GM21786 (cell line): Measurements from ENCODE around the gene SHF.
"Not testable (repeated sequence)": the region's sequence is repeated elsewhere in the genome, so short reads cannot be mapped to it uniquely, and the experiment has no call there.

Experiments used
- ATAC-seq: cut with Tn5 transposase; IDR thresholded peaks from one replicate; pipeline ENCODE4 v1.9.1; 2021; ENCODE audit not compliant: unreplicated experiment

Gene SHF, protein sequence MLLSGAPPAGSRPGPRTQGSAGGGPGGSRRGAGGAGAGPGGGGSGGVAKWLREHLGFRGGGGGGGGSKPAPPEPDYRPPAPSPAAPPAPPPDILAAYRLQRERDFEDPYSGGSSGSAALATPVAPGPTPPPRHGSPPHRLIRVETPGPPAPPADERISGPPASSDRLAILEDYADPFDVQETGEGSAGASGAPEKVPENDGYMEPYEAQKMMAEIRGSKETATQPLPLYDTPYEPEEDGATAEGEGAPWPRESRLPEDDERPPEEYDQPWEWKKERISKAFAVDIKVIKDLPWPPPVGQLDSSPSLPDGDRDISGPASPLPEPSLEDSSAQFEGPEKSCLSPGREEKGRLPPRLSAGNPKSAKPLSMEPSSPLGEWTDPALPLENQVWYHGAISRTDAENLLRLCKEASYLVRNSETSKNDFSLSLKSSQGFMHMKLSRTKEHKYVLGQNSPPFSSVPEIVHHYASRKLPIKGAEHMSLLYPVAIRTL

DNA sequence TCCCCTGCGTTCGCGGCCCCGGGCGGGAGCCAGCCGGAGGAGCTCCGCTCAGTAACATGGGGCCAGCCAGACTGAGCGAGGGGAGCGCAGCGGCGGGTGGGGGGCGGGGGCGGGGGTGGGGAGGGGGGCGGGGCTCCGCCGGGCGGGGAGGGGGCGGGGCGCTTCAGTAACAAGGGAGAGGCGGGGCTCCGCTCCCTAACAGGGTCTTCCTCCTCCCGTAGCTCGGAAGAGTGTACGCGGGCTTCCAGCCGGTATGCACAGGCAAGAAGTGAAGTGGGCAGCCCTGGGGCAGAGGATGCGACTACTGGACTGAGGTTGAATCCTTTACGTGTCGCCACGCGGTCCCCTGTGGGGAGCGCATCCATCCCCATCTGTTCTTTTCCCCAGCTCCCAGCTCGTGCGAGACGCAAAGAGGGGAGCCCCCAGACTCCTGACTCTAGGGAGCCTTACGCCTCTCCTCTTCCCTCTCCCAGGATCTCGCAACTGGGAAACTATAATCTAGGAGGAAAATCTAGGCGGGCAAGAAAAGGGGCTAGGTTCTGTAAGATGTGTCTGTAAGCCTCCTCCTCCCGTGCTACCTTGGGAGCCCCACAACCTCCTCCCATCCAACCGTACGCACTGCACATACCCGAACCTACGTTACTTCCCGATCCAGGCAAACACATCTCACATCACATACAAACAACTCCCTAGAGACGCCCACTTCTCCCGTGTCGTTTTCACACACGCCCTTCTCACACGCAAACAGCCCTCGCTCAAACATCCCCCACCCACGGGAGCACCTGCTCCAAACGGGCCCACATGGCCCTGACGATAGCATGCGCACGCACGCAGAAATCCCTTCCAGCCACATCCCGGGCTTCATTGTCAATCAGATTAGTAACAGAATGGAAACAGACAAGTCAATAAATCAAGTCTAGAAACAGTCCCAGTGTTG is at the start of gene SHF:
SHF (minus strand) TSS at position 73 of the 937 bp plus-strand sequence; CDS start at position 58, 15 bp downstream.
- ATAC-seq: no peak

DNA sequence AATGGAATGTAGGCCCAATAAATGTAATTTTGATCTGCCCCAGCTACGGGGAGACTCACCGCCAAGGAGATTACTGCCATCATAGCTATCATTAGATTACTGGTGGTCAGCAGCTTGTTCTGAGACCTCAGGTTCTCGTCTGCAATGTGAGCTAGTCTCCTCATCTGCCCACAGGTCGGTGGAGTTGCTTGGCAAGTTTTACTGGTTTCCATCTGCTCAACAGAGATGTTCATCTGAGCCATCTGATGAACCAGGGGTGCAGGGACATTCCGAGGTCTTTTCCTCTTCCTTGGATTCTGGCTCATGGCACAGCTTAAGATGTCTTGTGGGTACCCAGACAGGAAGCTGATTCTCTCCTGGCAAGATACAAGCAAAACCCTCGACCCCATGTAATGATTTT is 49.0 kb upstream of the SHF start:
- ATAC-seq: not testable (repeated sequence)

DNA sequence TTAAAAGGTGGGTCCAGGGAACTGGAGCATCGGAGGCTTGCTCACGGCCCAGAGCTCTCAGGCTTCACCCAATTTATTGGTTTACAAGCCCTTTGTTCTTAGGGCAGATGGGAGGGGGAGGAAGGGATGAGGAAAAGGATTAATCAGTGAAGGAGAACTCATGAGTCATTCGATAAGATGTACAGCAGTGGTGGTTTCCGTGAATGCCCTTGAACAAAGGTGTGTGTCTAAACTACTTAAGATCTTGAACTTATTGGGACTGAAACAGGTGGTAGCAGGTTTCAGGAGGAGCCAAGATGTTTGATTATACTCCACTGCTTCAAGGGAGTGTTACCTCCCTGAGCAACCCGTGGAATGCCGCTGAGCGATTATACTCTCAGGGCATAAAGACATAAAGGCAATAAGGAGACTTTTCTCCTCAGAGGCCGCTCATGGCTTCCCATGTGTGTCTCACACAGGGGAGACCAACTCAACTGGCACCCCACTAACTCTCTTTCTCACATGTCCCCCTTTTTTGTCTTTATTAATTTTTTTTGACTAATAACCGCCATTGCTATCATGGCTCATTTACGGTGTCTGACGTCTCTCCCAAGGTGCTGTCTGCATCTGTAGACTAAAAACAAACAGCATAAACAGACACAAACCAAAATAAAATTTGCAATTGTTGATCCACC is 46.9 kb upstream of the SHF start:
- ATAC-seq: no peak

DNA sequence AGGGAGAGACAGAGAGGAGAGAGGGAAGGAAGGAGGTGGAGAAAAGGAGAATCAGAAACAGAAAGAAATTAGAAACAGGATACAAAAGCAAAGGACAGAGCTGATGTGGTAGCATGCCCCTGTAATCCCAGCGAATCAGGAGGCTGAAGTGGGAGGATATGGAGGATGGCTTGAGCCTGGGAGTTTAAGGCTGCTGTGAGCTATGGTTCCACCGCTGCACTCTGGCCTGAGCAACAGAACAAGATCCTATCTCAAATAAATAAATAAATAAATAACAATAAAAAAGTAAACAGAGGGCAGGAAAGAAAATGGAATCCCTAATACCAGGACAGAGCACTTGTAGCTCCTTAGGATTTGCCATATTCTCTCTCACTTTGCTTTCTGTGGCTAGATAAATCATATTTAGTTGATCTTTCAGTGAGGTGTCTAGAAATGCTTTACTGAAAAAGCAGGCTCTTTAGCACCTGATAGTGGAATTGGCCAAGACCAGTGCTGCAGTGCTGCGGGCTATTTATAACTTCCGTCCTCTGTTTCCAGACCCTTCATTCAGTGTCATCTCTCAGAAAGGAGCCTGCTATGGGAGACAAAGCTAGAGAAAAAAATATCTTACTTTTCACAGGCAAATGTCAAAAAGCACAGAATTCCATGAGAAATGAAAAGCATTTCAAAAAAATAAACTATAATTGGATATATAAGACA is 44.2 kb upstream of the SHF start:
- ATAC-seq: no peak

DNA sequence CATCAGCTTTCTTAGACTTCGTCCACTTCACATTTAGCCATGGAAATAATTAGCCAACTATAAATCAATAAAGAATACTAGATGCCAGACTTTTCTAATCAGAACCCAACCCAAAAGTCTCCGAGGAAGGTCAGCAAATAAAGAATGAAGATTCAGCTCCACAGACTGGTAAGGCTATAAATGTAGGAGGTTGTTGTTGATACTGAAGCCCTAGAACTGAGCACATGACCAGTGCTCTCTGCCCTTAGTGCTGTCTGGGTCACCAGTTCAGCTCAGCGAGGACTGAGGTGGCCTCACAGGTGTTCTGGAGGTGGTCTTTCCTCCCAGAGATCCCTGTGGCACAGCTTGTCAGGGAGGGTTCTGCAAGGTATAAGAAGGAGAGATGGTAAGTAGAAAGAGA is 43.4 kb upstream of the SHF start:
- no peak for ATAC-seq

DNA sequence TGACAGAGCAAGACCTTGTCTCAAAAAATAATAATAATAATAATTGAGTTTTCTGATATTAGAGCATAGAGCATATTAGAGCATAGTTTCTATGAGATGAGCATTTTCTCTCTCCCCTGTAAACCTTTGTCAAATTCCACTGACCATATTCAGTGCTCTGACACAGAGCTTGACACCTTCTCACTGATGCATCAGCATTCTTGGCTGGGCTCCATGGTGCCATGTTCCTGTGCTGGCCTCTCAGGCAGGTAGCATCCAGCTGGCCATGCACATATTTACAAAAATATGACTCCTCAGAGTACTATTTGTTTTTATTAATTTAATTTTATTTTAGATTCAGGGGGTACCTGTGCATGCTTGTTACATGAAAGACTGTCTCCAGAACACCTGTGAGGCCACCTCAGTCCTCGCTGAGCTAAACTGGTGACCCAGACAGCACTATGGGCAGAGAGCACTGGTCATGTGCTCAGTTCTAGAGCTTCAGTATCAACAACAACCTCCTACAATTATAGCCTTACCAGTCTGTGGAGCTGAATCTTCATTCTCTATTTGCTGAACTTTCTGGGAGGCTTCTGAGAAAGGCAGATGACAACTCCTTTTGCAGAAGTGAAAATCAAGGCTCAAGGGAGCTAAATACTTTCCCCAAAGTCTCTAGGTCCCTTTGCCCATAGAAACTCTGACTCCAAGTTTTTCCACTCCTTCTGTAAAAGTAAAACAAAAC is 42.6 kb upstream of the SHF start:
- no peak for ATAC-seq

DNA sequence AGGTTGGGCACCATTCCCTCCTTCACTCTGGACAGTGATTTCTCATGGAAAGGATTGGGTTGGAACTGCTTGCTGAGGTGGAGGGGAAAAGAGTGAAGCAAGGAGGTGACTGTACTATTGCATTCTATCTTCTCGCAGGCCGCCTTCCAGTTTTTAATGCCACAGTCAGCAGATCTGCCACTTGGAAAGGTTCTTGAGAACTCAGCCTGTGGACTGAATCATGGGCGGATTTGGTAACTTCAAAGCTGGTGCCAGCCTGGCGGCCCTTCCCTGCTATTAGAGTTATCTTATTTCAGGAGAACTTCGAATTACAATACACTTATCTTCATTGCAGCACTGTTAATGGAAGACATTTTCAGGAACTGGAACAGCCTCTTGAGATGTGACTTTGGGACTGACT is 41.2 kb upstream of the SHF start:
- no peak for ATAC-seq

DNA sequence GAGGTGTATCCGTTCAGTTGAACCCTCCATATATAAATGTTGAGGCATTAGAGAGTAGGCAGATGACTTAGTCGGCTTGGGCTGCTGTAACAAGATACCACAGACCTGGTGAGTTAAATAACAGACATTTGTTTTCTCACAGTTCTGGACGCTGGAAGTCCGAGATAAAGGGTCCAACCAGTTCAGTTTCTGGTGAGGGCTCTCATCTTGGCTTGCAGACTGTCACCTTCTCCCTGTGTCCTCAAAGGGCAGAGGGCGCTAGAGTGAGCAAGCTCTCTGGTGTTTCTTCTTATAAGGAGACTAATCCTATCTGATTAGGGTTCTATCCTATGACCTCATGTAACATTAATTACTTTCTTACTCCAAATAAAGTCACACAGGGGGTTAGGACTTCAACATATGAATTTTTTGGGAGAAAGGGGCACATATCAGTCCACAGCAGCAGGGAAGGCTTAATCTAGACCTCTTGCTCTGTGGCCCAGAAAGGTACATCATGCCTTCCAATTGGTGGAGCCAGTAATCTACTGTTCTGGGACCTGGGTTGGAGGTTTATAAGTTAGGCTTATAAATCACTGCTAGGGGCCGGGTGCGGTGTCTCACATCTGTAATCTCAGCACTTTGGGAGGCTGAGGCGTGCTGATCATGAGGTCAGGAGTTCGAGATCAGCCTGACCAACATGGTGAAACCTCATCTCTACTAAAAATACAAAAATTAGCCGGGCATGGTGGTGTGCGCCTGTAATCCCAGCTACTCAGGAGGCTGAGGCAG is 37.9 kb upstream of the SHF start:
- no peak for ATAC-seq

DNA sequence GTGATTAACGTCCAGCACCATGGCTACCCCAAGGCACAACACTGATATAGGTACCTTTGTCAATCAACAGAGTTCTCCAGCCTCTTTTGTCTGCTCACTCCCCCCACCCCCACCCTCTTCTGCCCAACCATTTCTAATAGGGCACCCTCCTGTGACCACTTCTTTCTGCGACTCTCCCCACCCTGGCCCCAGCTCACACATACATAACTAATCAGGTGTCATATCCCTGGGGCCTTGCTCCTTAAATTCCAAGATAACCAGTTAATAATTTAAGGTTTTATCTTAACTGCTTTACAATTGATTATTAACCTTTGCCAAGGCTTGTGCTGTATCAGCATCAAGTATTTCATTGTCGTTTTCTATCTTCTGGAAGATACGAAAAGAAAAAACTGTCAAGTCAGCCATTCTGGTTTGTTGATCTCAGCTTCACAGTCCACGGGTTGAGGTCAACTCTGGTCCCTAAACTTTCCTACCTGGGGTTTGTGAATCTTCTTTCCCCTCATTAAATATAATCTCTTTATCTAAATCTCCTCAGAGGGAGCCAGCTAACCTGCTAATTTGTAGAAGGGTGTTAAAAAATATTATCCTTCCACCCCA is 37.0 kb upstream of the SHF start:
- ATAC-seq: no peak

DNA sequence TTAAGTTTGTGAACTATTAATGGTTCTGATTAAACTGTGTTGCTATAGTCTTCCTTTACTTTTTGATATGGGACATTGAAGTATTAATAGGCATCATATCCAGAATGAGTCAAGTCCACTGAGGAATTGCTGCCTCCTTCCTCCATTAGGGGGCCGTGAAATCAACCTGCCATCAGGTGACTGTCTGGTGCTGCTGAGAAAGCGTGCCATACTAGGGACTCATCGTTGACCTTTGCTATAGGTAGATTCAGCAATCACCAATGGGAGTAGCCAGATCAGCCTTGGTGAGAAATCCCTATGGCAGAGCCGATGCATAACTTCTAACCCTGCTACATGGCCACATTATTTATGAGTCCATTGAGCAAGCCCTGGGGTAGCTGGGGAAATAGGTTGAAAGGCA is 34.2 kb upstream of the SHF start:
- no peak for ATAC-seq

DNA sequence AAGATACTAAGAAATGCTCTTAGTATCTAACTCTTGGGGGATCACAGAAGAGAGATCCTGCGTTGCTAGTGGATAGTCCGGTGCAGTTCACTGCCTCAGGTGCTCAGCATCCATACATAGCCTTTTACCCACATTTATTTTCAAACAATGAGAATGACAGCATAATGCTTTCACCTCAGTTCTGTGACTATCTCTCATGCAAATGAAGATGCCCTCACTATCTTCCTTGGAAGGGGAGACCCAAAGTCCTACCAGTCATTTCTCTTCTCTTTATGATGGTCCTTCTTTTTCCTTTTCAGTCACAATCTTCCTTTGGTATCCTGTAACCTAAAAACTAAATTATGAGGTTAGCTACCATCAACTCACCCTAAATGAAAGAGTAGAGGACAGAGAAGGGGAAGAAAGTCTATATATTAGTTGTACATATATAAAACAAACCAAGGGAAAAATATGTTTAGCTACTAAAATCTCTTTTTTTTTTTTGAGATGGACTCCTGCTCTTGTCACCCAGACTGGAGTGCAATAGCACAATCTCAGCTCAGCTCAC is 33.4 kb upstream of the SHF start:
- ATAC-seq: no peak

DNA sequence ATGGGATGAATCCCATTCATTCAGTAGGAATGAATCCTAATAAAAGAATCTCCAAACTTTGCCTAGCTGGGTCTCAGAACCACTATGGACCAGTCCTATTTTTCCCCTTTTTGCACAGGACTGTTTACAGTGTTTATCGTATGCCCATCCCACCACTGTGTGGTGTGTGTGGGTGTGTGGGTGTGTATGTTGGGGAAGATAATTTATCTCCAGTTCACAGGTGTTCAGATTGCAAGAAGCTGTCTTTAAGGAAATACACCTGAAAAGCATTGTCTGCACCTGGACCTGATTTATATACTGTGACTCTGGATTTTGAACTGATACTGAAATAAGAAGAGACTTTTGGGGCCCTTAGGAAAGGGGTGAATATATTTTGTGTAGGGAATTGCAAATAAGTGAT is 24.7 kb upstream of the SHF start:
- no peak for ATAC-seq

DNA sequence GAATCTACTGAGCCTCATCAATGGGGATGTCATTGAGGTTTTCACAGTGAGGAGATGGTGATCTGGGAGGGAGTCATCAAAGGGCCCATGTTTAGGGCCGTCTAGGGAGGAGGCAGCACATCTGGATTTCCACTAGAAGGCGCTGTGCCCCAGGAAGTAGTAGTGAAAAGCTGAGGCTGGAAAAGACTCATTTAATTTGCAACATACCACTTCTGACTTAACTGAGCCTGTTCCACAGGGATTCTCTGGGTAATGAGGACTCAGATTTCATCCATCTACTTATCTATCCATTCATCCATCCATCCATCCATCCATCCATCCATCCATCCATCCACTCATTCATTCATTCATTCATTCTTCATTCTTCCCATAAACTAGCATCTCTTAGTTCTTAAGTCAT is 17.4 kb upstream of the SHF start:
- no peak for ATAC-seq

DNA sequence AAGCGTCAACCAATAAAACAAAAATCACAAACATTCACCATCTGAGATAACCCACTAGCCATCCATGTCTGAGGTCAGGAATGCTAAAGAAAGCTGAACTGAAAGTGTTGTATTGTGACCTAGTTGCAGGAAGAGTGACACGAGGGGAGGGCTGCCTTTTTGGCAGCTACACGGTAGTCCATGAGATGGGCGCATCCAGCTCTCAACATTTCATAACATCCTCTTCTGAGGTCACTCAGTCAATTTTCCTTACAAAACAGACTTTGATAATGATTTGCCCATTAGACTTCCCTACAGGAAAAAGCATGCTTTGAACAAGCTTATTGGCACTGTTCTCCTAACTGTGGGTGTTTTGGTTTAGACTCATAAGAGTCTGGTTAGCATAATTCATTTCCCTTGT is 15.4 kb upstream of the SHF start:
- no peak for ATAC-seq

DNA sequence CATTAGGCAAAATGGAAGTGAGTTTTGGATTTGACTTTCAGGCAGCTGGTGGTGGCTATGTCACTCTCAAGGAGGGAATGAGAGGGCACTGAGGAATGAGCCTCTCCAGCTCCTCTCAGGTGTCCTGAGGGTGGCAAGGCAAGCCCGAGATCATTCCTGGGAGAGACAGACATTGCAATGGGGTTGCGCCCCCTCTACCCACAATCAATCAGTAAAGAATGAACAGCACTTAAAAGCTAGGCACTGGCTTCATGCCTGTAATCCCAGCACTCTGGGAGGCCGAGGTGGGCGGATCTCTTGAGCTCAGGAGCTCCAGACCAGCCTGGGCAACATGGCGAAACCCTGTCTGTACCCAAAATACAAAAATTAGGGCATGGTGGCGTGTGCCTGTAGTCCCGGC is 14.1 kb upstream of the SHF start:
- no peak for ATAC-seq

DNA sequence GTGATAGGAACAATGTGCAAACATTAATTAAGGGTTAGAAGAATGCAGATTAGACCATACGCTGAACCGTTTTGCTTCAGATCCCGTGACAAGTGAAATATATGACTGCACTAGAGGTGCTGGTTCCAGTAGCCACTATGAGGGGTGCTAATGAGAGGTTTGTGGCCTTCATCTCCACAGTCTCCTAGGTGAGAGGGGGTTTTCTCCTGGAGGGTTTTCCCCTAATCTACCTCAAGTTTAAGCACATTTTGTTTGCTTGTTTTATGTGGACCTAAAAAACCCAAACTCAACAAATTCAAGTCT is 13.7 kb upstream of the SHF start:
- no peak for ATAC-seq

DNA sequence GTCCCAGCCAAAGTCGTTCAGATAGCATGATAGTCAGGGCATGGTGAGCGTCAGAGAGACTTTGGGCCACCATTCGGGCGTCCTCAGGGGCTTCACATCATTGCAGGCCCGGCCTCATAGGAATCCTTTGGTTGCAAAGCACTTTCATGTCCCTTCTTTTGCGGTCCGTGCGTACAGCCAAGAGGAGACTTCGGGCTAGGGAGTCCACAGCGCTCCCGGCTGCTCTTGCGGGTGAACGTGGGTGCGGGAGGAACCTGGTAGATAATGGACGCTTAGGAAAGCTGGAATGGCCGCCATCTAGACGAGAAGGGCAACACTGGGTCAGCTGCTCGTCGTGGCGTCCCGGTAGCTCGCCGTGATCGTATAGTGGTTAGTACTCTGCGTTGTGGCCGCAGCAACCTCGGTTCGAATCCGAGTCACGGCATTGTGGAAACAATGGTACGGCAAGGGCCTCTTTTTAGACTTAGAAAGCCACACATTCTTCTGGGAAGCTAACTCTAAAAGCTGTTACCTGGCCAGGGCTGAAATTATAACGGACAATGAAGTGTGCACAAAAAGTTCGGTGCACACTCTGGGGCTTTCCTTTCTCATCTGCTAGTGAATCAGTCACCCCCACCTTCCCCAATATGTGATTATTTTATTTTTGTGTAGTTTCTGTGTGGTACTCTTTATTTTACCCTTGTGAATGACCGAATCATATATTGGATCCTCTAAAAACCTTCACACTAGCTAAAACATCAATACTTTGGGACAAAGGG is 13.2 kb upstream of the SHF start:
- peak; percentile 19 for ATAC-seq
